ENCODE measurements around the gene ACAP3. TPM values are rescaled to one million over a fixed set of nuclear protein-coding genes. Genes with fewer than 3 reads are reported as not detected.

Gene ACAP3
- total RNA-seq, 1 experiment from 2014 or later: 42.2 TPM

GRCh38 chr1:1354271-1355247 lies 46.8 kb upstream of the ACAP3 start (continued):
- peak; percentile 44; the same call in 1 of the 2 replicates for TF ChIP-seq EMX1 (CRISPR knock-in tag; IDR thresholded peaks at IDR 0.05)
- TF ChIP-seq TP53 (CRISPR knock-in tag; IDR thresholded peaks at IDR 0.05): peak; percentile 7; the same call in 1 of the 2 replicates
- no peak for TF ChIP-seq AFF4 (CRISPR knock-in tag; IDR thresholded peaks at IDR 0.05; ENCODE audit: borderline replicate concordance)
- peak; percentile 39; the same call in 1 of the 2 replicates for TF ChIP-seq MAX (CRISPR knock-in tag; IDR thresholded peaks at IDR 0.05)
- no peak for TF ChIP-seq KAT7 (CRISPR knock-in tag; IDR thresholded peaks at IDR 0.05; ENCODE audit: borderline replicate concordance)
- 0 out of 2 replicates have a peak, but pooled peaks have one; percentile 4 for TF ChIP-seq ZNF423 (CRISPR knock-in tag; IDR thresholded peaks at IDR 0.05)
- TF ChIP-seq SOX15 (CRISPR knock-in tag; IDR thresholded peaks at IDR 0.05): no peak
- TF ChIP-seq MYBL2 (CRISPR knock-in tag; IDR thresholded peaks at IDR 0.05): 0 out of 2 replicates have a peak, but pooled peaks have one; percentile 37
- TF ChIP-seq TCF7 (CRISPR knock-in tag; IDR thresholded peaks at IDR 0.05; ENCODE audit: low read depth): 0 out of 2 replicates have a peak, but pooled peaks have one; percentile 54
- no peak for TF ChIP-seq PRDM15 (CRISPR knock-in tag; IDR thresholded peaks at IDR 0.05)
- 0 out of 2 replicates have a peak, but pooled peaks have one; percentile 19 for TF ChIP-seq ZSCAN18 (CRISPR knock-in tag; IDR thresholded peaks at IDR 0.05)
- TF ChIP-seq, protein P1, sequence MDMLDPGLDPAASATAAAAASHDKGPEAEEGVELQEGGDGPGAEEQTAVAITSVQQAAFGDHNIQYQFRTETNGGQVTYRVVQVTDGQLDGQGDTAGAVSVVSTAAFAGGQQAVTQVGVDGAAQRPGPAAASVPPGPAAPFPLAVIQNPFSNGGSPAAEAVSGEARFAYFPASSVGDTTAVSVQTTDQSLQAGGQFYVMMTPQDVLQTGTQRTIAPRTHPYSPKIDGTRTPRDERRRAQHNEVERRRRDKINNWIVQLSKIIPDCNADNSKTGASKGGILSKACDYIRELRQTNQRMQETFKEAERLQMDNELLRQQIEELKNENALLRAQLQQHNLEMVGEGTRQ (CRISPR knock-in tag; IDR thresholded peaks at IDR 0.05): 0 out of 2 replicates have a peak, but pooled peaks have one; percentile 9
- TF ChIP-seq, protein P2, sequence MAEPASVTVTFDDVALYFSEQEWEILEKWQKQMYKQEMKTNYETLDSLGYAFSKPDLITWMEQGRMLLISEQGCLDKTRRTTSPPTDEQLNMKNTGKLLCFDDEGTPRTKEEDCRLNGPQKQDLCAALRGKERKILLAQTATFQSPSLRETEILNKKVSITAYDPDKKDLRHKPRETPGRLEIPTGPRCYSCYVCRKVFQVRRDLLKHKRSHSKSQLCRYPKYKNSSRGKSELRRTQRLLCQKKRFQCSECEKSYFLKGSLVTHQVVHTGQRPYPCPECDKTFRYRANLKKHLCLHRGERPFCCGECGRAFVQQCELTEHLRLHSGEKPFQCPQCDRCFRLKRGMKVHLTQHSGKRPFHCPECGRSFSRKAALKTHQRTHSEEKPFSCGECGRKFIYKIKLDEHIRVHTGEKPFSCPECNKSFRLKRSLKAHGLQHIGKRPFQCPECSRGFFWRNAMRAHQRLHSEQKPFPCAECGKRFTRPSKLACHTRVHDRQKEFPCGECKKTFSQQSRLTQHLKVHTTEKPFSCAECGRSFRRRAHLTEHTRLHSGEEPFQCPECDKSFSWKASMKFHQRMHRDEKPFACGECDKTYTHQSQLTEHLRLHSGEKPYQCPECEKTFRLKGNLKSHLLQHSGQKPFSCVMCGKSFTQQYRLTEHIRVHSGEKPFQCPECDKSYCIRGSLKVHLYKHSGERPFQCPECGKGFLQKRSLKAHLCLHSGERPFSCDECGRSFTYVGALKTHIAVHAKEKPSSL (CRISPR knock-in tag; conservative IDR thresholded peaks at IDR 0.05): no peak
- TF ChIP-seq E2F5 (CRISPR knock-in tag; IDR thresholded peaks at IDR 0.05): 0 out of 2 replicates have a peak, but pooled peaks have one; percentile 36
- TF ChIP-seq E2F4 (CRISPR knock-in tag; IDR thresholded peaks at IDR 0.05; ENCODE audit: borderline replicate concordance, low read depth): 0 out of 2 replicates have a peak, but pooled peaks have one; percentile 24

Measured in WTC11 (cell line).